Endothelial cell of umbilical vein (primary cell): ENCODE measurements around the gene GPR183. TPM values are rescaled to one million over a fixed set of nuclear protein-coding genes. Genes with fewer than 3 reads are reported as not detected.

Experiments
- BruUV-seq: library from RNA; stranded (reverse); fragments of 400-500 nt; replicated peaks from 2 replicates; lab custom pipeline; 2021; lab: Mats Ljungman, UMichigan
- CTCF ChIA-PET: fragments of 300-600, 350-600 bp; sonication (Branson Sonifier 250); formaldehyde crosslinking; loops from one replicate; lab custom pipeline; 2021; ENCODE audit warnings: antibody characterized with exemption, inconsistent platforms; lab: Charles Lee
- POLR2A ChIA-PET: fragments of 300-600, 350-600 bp; sonication (Branson Sonifier 250); formaldehyde crosslinking; loops from one replicate; lab custom pipeline; 2021; ENCODE audit warnings: antibody characterized with exemption, inconsistent platforms; lab: Charles Lee
- DNase-seq: peaks from one replicate; pipeline ENCODE4 v3.0.0-alpha.2; 2011; ENCODE audit warnings: low read depth, low spot score
- FAIRE-seq: peaks from 2 replicates; lab custom pipeline; 2011; peaks lifted over from hg19 to GRCh38; lab: Jason Lieb, UNC
- H2AFZ ChIP-seq: 2 replicates; pipeline ENCODE4 v1.6.0; 2012; ENCODE audit warnings: low read depth, low read length, control low read depth, inconsistent platforms
- H3K27ac ChIP-seq: 2 replicates; pipeline ENCODE4 v1.5.1; 2011; ENCODE audit warnings: low read depth, mild to moderate bottlenecking, control low read depth, low read length, moderate library complexity; ENCODE audit not compliant: insufficient read depth
- H3K27me3 ChIP-seq, 2 experiments: 2 replicates each; pipeline versions ENCODE4 v1.6.0 to v1.6.1; 2011; ENCODE audit warnings: low read length in 2 of 2, mixed read lengths in 1 of 2; ENCODE audit not compliant: control insufficient read depth in 2 of 2, insufficient read depth in 2 of 2
- H3K36me3 ChIP-seq, 2 experiments: 2 replicates in 1 of 2; 3 replicates in 1 of 2; pipeline ENCODE4 v1.5.1; 2011; ENCODE audit warnings: low read length in 2 of 2, mild to moderate bottlenecking in 1 of 2, moderate library complexity in 1 of 2; ENCODE audit not compliant: control insufficient read depth in 2 of 2, insufficient read depth in 2 of 2; ENCODE audit errors: extremely low read depth in 1 of 2
- H3K4me1 ChIP-seq: 3 replicates; pipeline ENCODE4 v1.5.1; 2011; ENCODE audit warnings: mild to moderate bottlenecking, low read length; ENCODE audit not compliant: control insufficient read depth, insufficient read depth; ENCODE audit errors: extremely low read depth
- H3K4me2 ChIP-seq: 2 replicates; pipeline ENCODE4 v1.6.1; 2011; ENCODE audit warnings: low read length, control low read depth, mixed read lengths; ENCODE audit not compliant: insufficient read depth
- H3K4me3 ChIP-seq, 3 experiments: fragments of 200-600 bp in 1 of 3; sonication (generic), shearing (Covaris generic) in 1 of 3; replicated peaks in 1 of 3; 2 replicates each; pipeline ENCODE4 v1.5.1; 2011 to 2016; ENCODE audit warnings: control low read depth in 3 of 3, low read length in 3 of 3, mild to moderate bottlenecking in 2 of 3, inconsistent platforms in 1 of 3, low read depth in 1 of 3, moderate library complexity in 1 of 3; ENCODE audit not compliant: insufficient read depth in 1 of 3
- H3K79me2 ChIP-seq: 2 replicates; pipeline ENCODE4 v1.6.0; 2012; ENCODE audit warnings: low read length, inconsistent platforms; ENCODE audit not compliant: control insufficient read depth, insufficient read depth
- H3K9ac ChIP-seq: replicated peaks from 2 replicates; pipeline ENCODE3; 2011; ENCODE audit warnings: low read length, control low read depth; ENCODE audit not compliant: insufficient read depth; ENCODE audit errors: extremely low read depth
- H3K9me1 ChIP-seq: replicated peaks from 3 replicates; pipeline ENCODE4 v1.6.0; 2011; ENCODE audit warnings: mild to moderate bottlenecking, low read length; ENCODE audit not compliant: control insufficient read depth, insufficient read depth; ENCODE audit errors: extremely low read depth
- H3K9me3 ChIP-seq: replicated peaks from 2 replicates; pipeline ENCODE4 v1.5.1; 2012; ENCODE audit warnings: low read length, inconsistent platforms; ENCODE audit not compliant: control insufficient read depth, insufficient read depth
- H4K20me1 ChIP-seq: replicated peaks from 2 replicates; pipeline ENCODE3; 2011; ENCODE audit warnings: mild to moderate bottlenecking, low read length; ENCODE audit not compliant: control insufficient read depth, insufficient read depth; ENCODE audit errors: extremely low read depth
- CTCF ChIP-seq, 2 donors: IDR thresholded peaks; 1 replicate in 1 of 2; 2 replicates in 1 of 2; pipeline ENCODE4 v1.5.1; 2011; ENCODE audit warnings: low read length in 2 of 2, mild to moderate bottlenecking in 2 of 2, moderate library complexity in 2 of 2, control low read depth in 1 of 2, inconsistent platforms in 1 of 2, low read depth in 1 of 2; ENCODE audit not compliant: insufficient read depth in 1 of 2; ENCODE audit errors: extremely low read depth in 1 of 2
- EZH2 ChIP-seq: IDR thresholded peaks from 2 replicates; pipeline ENCODE4 v1.6.1; 2012; ENCODE audit warnings: borderline replicate concordance, low read depth, mild to moderate bottlenecking, moderate library complexity, low read length, inconsistent platforms; ENCODE audit not compliant: severe bottlenecking
- FOS ChIP-seq: IDR thresholded peaks from 2 replicates; pipeline ENCODE4 v1.6.1; 2011; ENCODE audit warnings: mild to moderate bottlenecking, low read length, moderate library complexity, borderline replicate concordance; ENCODE audit not compliant: insufficient read depth
- GATA2 ChIP-seq: IDR thresholded peaks from 2 replicates; pipeline ENCODE4 v1.7.0; 2011; ENCODE audit warnings: low read depth, mild to moderate bottlenecking, moderate library complexity, mixed read lengths, low read length; ENCODE audit not compliant: insufficient read length, insufficient read depth
- JUN ChIP-seq: IDR thresholded peaks from 2 replicates; pipeline ENCODE4 v1.6.1; 2011; ENCODE audit warnings: borderline replicate concordance, low read depth; ENCODE audit not compliant: insufficient read length, insufficient read depth
- MAX ChIP-seq: IDR thresholded peaks from 2 replicates; pipeline ENCODE4 v1.6.1; 2011; ENCODE audit not compliant: insufficient read depth, insufficient read length
- MYC ChIP-seq: IDR thresholded peaks from one replicate; pipeline ENCODE4 v1.6.1; 2011; ENCODE audit warnings: mild to moderate bottlenecking, low read depth, low read length
- POLR2A ChIP-seq: IDR thresholded peaks from 2 replicates; pipeline ENCODE4 v1.6.1; 2012; ENCODE audit warnings: low read depth, mild to moderate bottlenecking, control low read depth, low read length
- POLR2AphosphoS5 ChIP-seq: IDR thresholded peaks from 2 replicates; pipeline ENCODE4 v1.6.1; 2012; ENCODE audit warnings: low read depth, mild to moderate bottlenecking, control low read depth, low read length, moderate library complexity; ENCODE audit not compliant: insufficient read depth
- dilution Hi-C: fragments of 300-500 bp; cut with MboI; formaldehyde crosslinking; loops from one replicate; pipeline ENCODE4 v1.15.0; 2019; ENCODE audit warnings: low sequenced_read_pairs; ENCODE audit not compliant: extremely low pct_ligation_motif_present
- intact Hi-C: fragments of 100-400 bp; cut with micrococcal nuclease; formaldehyde crosslinking; loops from one replicate; pipeline ENCODE4 v1.10.0; 2022
- polyA plus RNA-seq, 4 experiments: library from polyadenylated mRNA; depleted of rRNA in 3 of 4; stranded (reverse) in 3 of 4; unstranded in 1 of 4; fragments of >200 nt; gene quantifications; 2 replicates each; pipeline versions ENCODE4 v1.2.1 to v1.2.3, GENCODE V29; 2011 to 2012; ENCODE audit warnings: missing spikeins in 1 of 4
- total RNA-seq: library from RNA; stranded (reverse); gene quantifications from 2 replicates; pipeline ENCODE4 v1.2.3, GENCODE V29; 2021

The GPR183 gene
- total and polyA plus RNA-seq, 2 donors (not counting 3 experiments of a cell fraction or from before 2014, with no cell fraction given): 0.23 TPM; not detected in 1

GRCh38 chr13:99256709-99257108 is 50.5 kb downstream of the GPR183 start:
- CTCF ChIA-PET: interaction anchor here (0.6 to 2.7 kb wide), 7 partner anchors 9 to 80 kb away, joined by 3 to 14 read pairs (median 7); no protein-coding TSS in a partner anchor
- Histone ChIP-seq H3K9me1 (no peaks in the 10 kb centered on the region), H3K27me3 (no peaks in the 10 kb centered on the region), H3K27ac (no peak overlapping the region), H3K4me3 (no peak overlapping the region), H3K4me2 (no peak overlapping the region), H3K9me3 (no peaks in the 10 kb centered on the region), H3K4me1 (peaks cover 9% of the 10 kb centered on the region), H2AFZ (no peak overlapping the region), H3K36me3 (peaks cover 0 to 2% of the 10 kb centered on the region in 2 experiments), H4K20me1 (no peaks in the 10 kb centered on the region), H3K9ac (no peak overlapping the region), H3K79me2 (no peaks in the 10 kb centered on the region)
- POLR2A ChIA-PET: no interaction called here
- intact Hi-C loops: no loop called here
- BruUV-seq: no TSS peak
- no peak for DNase-seq
- FAIRE-seq: no peak
- no peak for TF ChIP-seq CTCF (IDR thresholded peaks at IDR 0.05; ENCODE audit: extremely low read depth in 1 of 2, insufficient read depth in 1 of 2, low read depth in 1 of 2, low read length in 2 of 2)
- no peak for TF ChIP-seq JUN
- no peak for TF ChIP-seq POLR2AphosphoS5
- no peak for TF ChIP-seq GATA2
- no peak for TF ChIP-seq POLR2A
- TF ChIP-seq EZH2: no peak
- TF ChIP-seq MYC: no peak
- no peak for TF ChIP-seq FOS
- TF ChIP-seq MAX: no peak
- dilution Hi-C loops: loop anchor here (25.0 kb wide), 1 partner anchor 94 kb away; no protein-coding TSS in a partner anchor
